ENCODE results near the gene RPS27L.

Gene RPS27L

GRCh38 chr15:63157118-63157843 is at the start of gene RPS27L:
RPS27L (minus strand) TSS chr15:63157477; CDS start chr15:63157405, 72 bp downstream.
- peak; percentile 83 for DNase-seq

- DNase-seq = no peak
These were observed 48.8 kb upstream of the RPS27L start for GRCh38 chr15:63206079-63206478.

DNA sequence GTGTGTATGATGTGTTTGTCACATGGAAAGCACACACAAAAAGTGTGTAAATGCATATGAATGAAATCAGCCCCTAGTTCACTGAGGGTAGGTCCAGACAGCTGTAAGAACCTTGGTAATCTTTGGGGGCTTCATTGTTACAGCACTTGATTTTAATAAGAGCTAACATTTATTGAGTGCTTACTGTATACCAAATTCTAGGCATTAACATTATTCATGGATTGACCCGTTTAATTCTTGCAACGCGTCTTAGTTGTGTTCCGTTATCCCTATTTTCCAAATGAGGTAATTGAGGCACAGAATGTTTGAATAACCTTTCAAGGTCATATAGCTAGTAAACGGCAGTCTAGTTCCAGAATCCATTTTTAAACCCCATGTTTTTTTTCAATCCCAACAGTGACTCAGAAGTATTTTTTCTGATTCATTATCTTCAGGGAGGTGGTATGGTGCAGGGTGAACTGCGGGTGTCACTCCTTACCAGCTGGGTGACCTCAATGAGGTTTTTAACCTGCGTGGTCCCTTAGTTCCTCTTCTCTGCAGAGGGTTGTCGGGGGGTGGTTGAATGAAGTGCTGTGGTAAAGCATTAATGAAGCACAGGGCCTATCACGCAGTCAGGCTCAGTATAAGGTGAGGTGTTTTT is 46.3 kb upstream of the RPS27L start:
- no peak for DNase-seq

GRCh38 chr15:63202861-63203260 is 45.6 kb upstream of the RPS27L start:
- no peak for DNase-seq

- no peak for DNase-seq
These were observed 43.4 kb upstream of the RPS27L start for GRCh38 chr15:63200464-63201249.

GRCh38 chr15:63198371-63199250 is 41.3 kb upstream of the RPS27L start:
- no peak for DNase-seq

GRCh38 chr15:63197626-63198025 is 40.3 kb upstream of the RPS27L start:
- DNase-seq = no peak

DNA sequence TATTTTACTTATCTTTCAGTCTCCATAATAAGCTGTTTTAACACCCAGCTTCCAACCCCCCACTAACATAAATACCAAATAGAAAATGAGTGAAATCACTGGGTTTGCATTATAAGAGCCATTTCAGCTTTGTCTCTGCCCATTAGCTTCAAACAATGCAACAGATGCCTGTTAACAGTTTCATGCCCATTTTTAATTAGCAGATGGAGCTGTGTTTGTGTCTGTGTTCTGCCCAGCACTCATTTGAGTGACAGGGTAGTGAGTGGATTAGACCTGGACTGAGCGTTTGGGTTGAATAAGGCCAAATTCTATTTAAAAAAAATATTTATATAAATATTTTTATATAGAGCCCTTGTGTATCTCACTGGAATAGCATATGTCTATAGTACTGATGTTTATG is 39.6 kb upstream of the RPS27L start:
- DNase-seq = no peak

GRCh38 chr15:63195569-63196015 is 38.3 kb upstream of the RPS27L start:
- DNase-seq = no peak

DNA sequence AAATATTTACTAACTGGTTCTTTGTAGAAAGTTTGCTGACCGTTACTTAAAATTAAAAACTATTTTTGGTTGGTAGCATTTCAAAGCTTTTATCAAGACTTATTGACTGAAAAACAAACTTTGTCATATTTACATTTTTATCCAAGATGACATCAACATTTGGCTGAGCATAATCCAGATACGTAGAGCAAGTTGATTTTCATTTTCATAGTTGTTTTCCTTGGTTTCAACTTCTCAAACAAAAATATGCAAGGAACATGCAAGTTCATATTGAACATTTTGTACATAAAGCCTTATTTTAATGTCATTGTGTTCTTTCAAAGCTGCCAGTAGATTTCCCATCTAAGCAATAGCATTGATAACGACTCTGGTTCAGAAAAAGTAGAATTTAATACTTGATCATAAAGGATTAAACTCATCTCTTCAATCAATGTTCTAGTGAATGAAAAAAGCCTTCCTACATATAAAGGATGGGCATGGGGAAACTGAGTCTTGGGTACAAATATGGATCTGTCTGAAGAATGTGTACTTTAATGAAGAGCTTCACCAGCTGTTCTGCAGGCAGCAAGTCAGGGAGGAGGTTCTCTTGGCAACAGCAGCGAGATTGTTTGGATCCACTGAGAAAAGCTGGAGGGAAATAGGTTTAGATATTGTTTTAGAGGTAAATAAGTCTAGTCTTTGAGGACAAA is 37.7 kb upstream of the RPS27L start:
- no peak for DNase-seq

GRCh38 chr15:63194302-63194701 is 37.0 kb upstream of the RPS27L start:
- DNase-seq = no peak

GRCh38 chr15:63192619-63193206 is 35.4 kb upstream of the RPS27L start:
- no peak for DNase-seq

GRCh38 chr15:63191895-63192618 is 34.8 kb upstream of the RPS27L start:
- DNase-seq = peak; percentile 32

- no peak for DNase-seq
These were observed 33.7 kb upstream of the RPS27L start for GRCh38 chr15:63190769-63191649.

DNA sequence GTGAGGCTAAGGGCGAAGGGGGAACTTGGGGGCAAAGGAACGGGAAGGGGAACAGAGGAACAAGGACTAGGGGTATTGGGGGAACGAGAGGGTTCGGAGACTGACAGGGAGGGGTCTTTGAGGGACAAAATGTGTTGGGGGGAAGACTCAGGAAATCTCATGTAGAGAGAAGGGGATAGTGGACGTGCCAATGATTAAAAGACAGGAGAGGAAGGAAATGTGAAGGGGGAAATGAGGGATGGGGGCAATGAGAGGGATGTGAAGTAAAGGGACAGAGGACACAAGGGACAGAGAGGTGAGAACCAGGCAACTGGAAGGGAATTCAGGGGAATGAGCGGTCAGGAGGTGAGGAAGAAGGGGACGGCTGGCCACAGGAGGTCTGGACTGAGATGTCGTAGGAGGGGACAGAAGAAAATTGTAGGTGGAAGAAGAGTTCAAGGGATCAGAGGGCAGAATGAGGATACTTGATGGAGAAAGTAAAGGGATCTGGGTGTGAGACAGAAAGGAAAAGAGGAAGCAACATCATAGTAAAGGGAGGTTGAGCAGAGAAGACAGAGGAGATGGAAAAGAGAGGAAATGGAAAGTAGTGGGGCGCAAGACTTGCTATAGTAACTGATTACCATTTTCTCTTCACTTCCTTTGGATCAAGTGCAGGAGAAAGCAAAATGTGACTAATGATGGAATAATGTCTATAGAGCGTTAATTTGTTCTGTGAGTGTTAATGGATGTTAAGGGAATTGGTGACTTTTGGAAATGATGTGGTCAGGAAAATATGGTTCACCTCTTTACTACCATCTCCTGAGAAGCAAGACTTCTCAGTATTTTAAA is 32.9 kb upstream of the RPS27L start:
- no peak for DNase-seq

GRCh38 chr15:63188926-63189871 is 31.9 kb upstream of the RPS27L start, which contains the start of gene RAB8B:
RAB8B (plus strand) TSS chr15:63189606; CDS start chr15:63189625, 19 bp downstream.
- peak; percentile 96 for DNase-seq

DNA sequence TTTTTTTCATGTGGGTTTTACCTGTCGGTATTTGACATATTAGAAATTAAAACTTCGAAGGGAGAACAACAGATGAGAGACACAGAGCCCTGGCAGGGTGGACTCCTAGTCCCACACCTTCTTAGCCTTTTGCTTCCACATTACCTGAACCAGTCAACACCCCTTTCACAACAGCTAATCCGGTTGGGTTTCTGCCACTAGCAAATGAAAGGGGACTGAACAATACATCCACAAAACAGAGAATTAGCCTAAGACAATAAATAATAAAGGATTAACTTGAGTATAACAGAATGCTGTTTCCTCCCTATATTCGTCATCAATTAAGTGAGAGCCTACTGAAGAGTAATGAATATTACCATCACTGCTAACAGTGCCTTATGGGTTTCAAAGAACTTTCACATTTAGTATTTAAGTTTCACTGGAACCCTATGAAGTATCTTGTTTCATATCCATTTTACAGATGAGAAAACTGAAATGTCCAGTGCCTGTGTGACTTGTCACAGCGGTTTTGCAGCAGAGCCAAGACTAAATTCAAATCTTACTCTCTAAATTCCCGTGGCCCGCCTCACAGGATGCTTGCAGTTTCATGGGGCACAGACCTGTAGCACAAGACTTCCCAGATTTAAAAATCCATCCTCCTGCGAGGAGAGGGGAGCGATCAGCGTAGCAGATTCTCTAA is 31.1 kb upstream of the RPS27L start:
- DNase-seq = no peak

Measured in activated effector memory CD4-positive, alpha-beta T cell treated with Interleukin-2 at 50 U/mL for 16 hours (primary cell).